Posterior vena cava (tissue), 2 donors: Measurements from ENCODE around the gene NKIRAS2. TPM values are rescaled to one million over a fixed set of nuclear protein-coding genes. Genes with fewer than 3 reads are reported as not detected.
A peak's percentile ranks its signal among the peaks of the same experiment; 100 is the strongest.
"Not testable (repeated sequence)": the region's sequence is repeated elsewhere in the genome, so short reads cannot be mapped to it uniquely, and the experiment has no call there.

Source experiments
- DNase-seq: peaks from one replicate; pipeline ENCODE4 v3.0.0-alpha.2; 2020; ENCODE audit warnings: low spot score
- intact Hi-C, 2 donors: fragments of 100-400 bp; cut with DNase I; formaldehyde crosslinking; loops; one replicate each; pipeline versions ENCODE4 v1.14.1 to v1.14.2; 2022 to 2023
- total RNA-seq, 2 donors: library from RNA; stranded (reverse); fragmentation: NEBNext Ultra II Directional; extraction: Animal tissue kit (Norgen Biotek cat#: 25700); gene quantifications; one replicate each; pipeline ENCODE4 v1.2.1, GENCODE V29; 2021
- donor health status: DM: yes; HTN: yes; CAD: no.
- donor health status: DM: yes; HTN: yes; CAD: no.

NKIRAS2 gene
- total RNA-seq, 2 donors from 2014 or later, result 28.3 TPM

DNA sequence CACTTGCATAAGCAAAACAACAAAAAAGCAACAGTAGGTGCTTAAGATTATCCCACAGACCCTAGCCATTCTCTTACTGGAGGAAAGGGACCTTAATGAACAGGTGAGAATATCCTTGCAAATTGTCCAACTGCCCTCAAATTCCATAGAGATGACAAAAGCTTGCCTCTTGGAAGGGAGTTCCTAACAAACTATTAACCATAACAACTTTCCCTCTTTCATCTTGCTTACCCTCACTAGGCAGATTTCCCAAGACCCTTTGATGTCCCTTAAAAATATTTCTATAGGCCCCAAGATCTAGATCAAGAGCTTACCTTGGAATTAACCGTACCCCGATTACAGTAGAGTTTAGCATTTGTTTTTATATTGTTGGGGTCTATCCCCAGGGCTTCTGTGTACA is 31.5 kb upstream of the NKIRAS2 start:
- intact Hi-C loops, result no loop called here
- no peak for DNase-seq

DNA sequence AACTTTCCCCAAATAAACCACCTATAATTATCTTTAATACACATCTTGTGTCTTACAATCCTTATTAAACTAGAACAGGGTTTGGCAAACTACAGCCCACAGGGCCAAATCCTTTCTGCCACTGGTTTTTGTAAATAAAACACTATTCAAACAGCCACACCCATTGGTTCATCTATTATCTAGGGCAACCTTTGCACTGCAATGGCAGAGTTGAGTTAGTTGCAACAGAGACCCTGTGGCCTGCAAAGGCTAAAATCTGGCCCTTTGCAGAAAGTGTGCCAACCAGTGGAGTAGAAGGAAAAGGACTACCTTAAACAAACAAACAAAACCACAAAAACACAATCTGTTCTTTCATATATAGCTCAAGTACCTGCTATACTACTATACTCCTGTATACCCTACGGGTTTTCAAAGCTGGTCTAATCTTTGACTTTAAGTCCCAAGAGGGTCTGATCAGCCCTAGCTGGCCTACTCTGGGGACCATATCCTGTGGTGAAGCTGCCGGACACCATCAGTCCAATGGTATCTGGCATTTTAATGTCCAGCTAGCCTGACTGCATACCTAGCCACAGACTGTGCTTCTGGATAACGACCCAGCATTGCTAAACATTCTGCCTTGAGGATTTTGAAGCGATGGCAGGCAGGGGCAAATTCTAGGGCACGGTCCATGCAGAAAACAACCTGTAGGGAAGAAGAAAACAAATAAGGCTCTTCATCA is 30.0 kb upstream of the NKIRAS2 start:
- DNase-seq, result no peak
- intact Hi-C loops, result no loop called here

DNA sequence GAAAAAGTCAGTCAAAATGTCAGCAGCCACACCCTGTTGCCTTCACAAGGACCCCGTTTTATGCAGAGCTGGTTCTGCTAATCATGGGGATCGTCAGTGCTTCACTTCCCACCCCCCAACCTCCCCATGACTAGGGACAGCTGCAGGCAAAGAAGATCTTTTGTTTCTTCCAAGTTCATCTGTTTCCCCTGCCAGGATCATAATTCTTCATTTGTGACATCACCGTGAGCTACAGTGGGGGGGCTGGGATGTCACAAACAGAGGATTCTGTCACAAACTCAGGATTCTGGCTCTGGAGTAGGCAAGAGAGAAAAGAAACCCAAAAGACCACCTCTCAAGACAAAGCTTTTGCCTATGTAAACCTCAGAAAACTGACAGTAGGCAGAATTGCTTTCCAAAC is 27.3 kb upstream of the NKIRAS2 start:
- intact Hi-C loops, result no loop called here
- DNase-seq, result no peak

DNA sequence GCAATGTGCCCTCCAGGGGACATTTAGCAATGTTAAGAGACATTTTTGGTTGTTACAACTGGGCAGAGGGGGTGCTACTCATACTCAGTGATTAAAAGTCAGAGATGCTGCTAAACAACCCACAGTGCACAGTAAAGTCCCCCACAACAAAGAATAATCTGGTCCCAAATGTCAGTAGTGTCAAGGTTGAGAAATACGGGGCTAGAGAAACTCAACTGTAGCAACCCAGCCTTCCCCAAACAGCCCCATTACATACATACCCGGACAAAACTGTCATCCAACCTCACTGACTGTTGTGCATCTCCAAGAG is 23.1 kb upstream of the NKIRAS2 start:
- DNase-seq, result no peak

GRCh38 chr17:41998497-41998896 is 21.4 kb upstream of the NKIRAS2 start:
- DNase-seq, result no peak
- intact Hi-C loops, result no loop called here

More for the DNA sequence above, 23.1 kb upstream of the NKIRAS2 start:
- intact Hi-C loops, result no loop called here

GRCh38 chr17:42000413-42001133 is 19.3 kb upstream of the NKIRAS2 start:
- DNase-seq, result no peak
- intact Hi-C loops, result no loop called here

GRCh38 chr17:42001729-42002128 is 18.2 kb upstream of the NKIRAS2 start:
- DNase-seq, result no peak
- intact Hi-C loops, result no loop called here

DNA sequence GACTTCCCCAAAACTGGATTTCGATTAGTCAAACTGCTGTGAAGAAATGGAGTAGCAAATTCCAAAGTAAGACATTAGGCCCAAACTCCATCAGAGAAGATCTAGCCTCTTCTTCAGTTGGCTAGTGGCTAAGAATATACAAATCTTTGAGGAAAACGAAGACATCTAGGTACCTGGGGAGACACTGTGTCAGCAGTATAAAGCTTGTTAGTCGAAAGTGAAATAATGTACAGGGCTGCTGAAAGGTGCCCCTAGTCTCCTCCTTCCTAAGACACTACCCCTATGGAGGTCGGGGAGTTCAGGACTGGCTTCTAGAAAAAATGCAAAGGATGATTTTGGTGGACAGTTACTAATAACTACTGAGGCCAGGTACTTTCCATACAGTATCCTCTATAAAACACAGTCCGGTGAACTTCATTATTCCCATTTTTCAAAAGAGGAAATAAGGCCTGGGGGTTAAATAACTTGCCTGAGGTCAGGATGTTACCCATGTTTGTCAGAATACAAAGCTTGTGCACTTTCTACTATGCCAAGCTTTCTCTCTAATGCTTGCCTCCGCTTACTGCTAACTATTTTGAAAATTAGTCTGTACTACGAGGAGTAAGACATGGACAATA is 17.6 kb upstream of the NKIRAS2 start:
- intact Hi-C loops, result no loop called here
- no peak for DNase-seq

- intact Hi-C loops, result no loop called here
Observed at GRCh38 chr17:42002792-42003301, 17.0 kb upstream of the NKIRAS2 start.

DNA sequence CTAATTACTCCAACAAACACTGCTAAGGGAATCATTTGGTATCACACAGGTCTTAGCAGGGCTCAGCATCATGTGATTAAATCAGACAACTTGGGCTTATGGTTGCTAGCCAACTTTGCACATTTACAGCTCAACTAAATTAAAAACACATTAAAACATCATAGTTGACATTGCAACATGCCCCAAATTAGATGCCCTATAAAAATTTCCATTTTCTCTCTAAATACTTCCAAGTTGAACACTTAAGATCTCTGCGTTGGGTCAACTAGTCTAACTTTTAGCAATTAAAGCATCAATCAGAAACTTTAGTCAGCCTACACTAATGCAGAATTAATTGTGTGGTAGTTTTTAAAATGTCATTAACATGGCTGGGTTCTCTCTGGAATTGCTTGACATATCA is 14.7 kb upstream of the NKIRAS2 start:
- intact Hi-C loops, result no loop called here
- no peak for DNase-seq

More at GRCh38 chr17:42002792-42003301, 17.0 kb upstream of the NKIRAS2 start:
- DNase-seq, result no peak

DNA sequence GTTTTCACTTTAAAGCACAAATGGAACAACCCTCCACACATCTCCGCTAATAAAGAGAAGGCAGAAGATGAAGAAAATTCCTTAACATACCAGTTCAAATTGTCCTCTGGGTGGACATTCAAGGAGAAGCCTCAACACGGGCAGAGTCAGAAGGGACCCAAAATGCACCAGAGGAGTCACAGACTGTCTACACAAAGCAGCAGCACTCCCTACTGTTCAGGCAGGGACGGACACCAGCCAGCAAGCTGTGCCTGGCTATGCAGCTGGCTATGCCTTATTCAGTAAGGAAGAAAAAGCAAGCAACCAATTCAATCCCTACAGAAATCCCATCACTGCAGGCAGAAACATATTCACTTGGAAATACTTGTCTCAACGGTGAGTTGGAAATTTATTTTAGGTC is 10.7 kb upstream of the NKIRAS2 start:
- DNase-seq, result no peak
- intact Hi-C loops, result no loop called here

DNA sequence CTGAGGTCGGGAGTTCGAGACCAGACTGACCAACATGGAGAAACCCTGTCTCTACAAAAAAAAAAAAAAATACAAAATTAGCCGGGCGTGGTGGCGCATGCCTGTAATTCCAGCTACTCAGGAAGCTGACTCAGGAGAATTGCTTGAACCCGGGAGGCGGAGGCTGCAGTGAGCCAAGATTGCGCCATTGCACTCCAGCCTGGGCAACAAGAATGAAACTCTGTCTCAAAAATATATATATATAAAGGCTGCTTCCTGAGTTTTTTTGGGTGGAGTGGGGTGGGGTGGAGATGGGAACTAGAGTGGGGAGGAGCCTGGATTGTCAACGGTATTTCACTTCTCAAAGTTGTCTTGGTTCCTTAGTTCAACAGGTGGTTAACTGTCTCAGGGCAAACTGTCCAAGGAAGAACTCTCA is 9.6 kb upstream of the NKIRAS2 start:
- intact Hi-C loops, DNase-seq: not testable (repeated sequence)

- DNase-seq, result no peak
- intact Hi-C loops, result no loop called here
Observed at GRCh38 chr17:42010898-42011516, 8.9 kb upstream of the NKIRAS2 start.

DNA sequence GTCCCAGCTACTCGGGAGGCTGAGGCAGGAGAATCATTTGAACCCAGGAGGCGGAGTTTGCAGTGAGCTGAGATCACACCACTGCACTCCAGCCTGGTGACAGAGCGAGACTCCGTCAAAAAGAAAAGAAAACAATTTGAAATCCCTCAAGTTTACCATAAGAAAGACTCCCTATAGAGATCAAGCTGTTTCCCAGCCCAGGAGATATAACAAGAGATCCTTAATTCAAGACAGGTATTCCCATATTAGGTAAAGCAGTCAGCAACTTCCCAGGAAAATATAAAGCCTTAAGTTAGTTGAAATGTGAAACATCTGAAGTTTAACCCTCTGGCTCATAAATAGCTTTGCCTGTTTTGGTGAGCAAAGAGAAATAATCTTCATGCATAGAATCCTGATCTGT is 7.5 kb upstream of the NKIRAS2 start:
- intact Hi-C loops, DNase-seq: not testable (repeated sequence)

DNA sequence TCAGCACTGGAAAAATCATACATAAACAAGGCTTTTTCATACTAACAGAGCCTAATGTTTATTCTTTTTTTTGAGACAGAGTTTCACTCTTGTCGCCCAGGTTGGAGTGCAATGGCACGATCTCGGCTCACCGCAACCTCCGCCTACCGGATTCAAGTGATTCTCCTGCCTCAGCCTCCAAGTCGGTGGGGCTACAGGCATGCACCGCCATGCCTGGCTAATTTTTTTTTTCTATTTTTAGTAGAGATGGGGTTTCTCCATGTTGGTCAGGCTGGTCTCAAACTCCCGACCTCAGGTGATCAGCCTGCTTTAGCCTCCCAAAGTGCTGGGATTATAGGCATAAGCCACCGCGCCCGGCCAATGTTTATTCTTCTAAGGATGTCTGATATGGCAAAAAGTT is 6.2 kb upstream of the NKIRAS2 start:
- intact Hi-C loops, DNase-seq: not testable (repeated sequence)

DNA sequence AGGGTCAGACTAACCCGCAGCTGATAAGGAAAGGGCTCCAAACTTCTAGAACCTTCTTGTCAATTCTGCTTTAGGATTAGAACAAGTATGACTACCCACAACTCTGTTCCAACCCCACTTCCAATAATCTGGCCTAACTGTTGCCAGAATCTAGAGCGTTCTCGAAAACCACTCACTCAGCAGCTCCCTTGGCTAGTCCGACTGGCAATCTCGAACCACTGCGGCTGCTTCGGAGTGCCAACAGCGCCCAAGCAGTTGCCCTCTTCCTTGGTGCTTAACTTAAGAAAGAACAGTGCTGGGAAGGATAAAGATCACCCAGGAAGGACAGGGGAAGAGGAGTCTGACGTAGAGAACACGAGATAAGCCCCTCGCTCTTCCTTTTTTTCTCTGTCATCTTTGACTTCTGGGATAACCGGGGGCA is 3.5 kb upstream of the NKIRAS2 start:
- intact Hi-C loops, result loop anchor here in 1 of 2 donors (5.0 kb wide), 1 partner anchor 1981 kb away; no protein-coding TSS in a partner anchor
- DNase-seq, result no peak

DNA sequence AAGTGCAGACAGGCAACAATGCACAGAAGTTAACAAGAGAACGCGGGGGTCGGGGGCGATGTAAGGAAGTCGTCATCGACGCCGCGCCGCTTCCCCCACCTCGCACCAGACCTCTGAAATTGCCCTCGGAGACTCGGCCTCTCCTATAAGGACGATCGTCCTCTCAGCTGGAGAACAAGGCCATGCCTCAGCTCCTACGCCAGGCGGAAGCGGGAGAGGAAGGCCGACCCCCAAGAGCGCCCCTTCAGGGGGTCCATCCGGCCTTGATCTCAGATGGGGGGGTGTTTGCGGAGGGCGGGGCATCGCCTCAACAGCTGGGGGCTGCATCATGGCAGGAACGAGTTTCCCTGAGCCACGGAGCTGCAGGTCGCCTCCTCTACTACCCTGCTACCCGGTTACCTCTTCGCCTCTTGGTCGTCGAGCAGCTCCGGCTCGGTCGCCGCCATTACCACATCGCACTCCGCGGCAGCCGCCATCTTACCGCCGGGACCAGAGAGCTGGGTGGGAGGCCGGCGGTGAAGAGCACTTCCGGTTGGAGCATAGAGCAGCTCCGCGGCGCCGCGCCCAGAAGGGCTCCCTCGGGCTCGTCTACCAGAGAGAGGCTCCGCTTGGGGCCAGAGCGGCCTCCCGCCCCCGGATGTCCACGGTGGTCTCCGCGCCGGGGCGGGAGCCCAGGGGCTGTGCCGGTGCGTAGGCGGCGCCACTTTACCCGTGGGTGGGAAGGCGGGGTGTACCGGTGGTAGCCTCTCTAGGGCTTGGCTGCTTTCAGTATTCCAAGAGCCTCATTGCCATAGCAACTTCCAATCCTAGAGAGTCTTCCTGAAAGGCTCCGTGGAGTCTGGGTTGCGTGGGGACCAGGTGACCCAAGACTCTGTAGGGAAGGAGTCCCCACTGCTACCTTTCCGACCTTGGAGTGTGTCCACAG is 2.7 kb upstream of the NKIRAS2 start, which contains the start of gene DNAJC7:
DNAJC7 (minus strand) TSS at position 499 of the 925 bp plus-strand sequence; CDS start at position 476, 23 bp downstream.
- DNase-seq, result peak; percentile 98
- intact Hi-C loops, result loop anchor here in 1 of 2 donors (5.0 kb wide), 1 partner anchor 1980 kb away; no protein-coding TSS in a partner anchor

DNA sequence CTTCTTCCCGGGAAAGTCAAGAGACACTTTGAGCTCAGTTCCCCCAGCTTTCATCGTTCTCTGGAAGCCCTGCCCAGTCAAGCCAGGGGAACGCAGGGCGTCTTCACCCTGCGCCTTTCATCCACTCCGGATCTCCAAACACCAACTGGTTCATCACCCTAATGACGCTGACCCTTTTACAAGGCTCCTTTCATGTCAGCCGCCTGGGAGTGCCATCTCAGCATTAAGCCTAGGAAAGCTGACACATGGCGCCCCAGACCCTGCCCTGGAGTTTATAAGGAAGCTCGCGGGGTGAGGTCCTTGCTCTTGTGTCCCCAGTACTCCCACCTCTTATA is 2.1 kb upstream of the NKIRAS2 start:
- no peak for DNase-seq
- intact Hi-C loops, result loop anchor here in 1 of 2 donors (5.0 kb wide), 1 partner anchor 1979 kb away; no protein-coding TSS in a partner anchor

- DNase-seq, result no peak
- intact Hi-C loops, result loop anchor here in 1 of 2 donors (5.0 kb wide), 1 partner anchor 1979 kb away; no protein-coding TSS in a partner anchor
Observed at GRCh38 chr17:42018339-42018738, 1.6 kb upstream of the NKIRAS2 start.
